IMR-90 (cell line): ENCODE measurements around the gene NECTIN2.

Experiments used
- BHLHE40 ChIP-seq: fragments of 150-350 bp; IDR thresholded peaks from 2 replicates; pipeline ENCODE4 v1.6.1; 2016; ENCODE audit warnings: mild to moderate bottlenecking, low read depth, low read length
- CEBPB ChIP-seq: IDR thresholded peaks from 2 replicates; pipeline ENCODE4 v1.6.1; 2012; ENCODE audit warnings: low read depth, low read length, improper control_type of control experiment
- MAZ ChIP-seq: IDR thresholded peaks from 2 replicates; pipeline ENCODE4 v1.6.1; 2012; ENCODE audit warnings: low read depth, mild to moderate bottlenecking, low read length, improper control_type of control experiment, moderate library complexity, borderline replicate concordance
- POLR2A ChIP-seq: IDR thresholded peaks from 2 replicates; pipeline ENCODE4 v1.6.1; 2012; ENCODE audit warnings: mild to moderate bottlenecking, low read depth, low read length
- RCOR1 ChIP-seq: IDR thresholded peaks from 2 replicates; pipeline ENCODE4 v1.6.1; 2012; ENCODE audit warnings: mild to moderate bottlenecking, low read length, improper control_type of control experiment; ENCODE audit not compliant: insufficient replicate concordance
- RFX5 ChIP-seq: IDR thresholded peaks from 2 replicates; pipeline ENCODE4 v1.8.0; 2012; ENCODE audit warnings: low read depth, mild to moderate bottlenecking, low read length, moderate library complexity
- TF ChIP-seq, protein P1 (sequence below): conservative IDR thresholded peaks from 2 replicates; pipeline ENCODE4 v1.5.1; 2012; ENCODE audit warnings: mild to moderate bottlenecking, low read depth, low read length, improper control_type of control experiment
- TF ChIP-seq, protein P2 (sequence below): fragments of 150-350 bp; IDR thresholded peaks from 2 replicates; pipeline ENCODE4 v1.6.1; 2016; ENCODE audit warnings: low read depth, mild to moderate bottlenecking, low read length, moderate library complexity, borderline replicate concordance

DNA sequence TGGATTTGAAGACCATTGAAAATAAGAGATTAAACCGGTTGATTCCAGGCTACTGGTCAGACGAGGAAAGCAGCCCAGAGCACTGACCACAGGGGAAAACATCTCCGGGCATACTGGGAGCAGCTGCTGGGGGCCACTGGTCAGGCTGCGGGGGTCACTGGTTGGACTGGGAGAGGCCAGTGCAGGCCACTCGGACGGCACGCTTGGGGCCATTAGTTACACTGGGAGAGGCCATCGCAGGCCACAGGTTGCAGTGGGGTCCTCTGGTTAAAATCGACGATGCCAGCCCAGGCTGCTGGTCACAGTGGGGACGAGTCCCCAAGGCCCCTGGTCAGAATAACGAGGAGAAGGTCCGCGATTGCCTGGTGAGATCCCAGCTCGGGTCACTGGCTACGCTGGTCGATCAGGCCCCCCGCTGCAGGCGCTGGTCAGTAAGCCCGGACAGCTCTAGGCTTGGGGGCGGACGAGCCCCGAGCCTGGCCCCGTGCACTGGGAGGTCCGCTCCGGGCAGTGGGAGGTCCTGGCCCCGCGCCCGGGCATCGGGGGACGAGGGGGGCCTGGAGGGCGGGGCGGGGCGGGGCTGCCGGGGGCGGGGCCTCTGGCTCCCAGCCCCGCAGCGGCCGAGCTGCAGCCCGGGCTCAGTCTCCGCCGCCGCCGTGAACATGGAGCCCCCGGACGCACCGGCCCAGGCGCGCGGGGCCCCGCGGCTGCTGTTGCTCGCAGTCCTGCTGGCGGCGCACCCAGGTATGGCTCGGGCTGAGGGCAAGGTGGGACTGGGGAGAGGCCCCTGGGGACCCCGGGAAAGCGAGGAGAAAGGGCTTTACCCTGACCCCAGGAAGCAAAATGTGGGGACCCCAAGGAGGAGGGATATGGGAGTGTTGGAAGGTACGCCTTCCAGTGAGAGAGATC, 37.4 kb upstream of the NECTIN2 start, which contains the start of gene BCAM:
- TF ChIP-seq RCOR1 (no peak), RFX5 (no peak), POLR2A (no peak), BHLHE40 (no peak), CEBPB (no peak), MAZ (no peak)
- TF ChIP-seq, protein P1, sequence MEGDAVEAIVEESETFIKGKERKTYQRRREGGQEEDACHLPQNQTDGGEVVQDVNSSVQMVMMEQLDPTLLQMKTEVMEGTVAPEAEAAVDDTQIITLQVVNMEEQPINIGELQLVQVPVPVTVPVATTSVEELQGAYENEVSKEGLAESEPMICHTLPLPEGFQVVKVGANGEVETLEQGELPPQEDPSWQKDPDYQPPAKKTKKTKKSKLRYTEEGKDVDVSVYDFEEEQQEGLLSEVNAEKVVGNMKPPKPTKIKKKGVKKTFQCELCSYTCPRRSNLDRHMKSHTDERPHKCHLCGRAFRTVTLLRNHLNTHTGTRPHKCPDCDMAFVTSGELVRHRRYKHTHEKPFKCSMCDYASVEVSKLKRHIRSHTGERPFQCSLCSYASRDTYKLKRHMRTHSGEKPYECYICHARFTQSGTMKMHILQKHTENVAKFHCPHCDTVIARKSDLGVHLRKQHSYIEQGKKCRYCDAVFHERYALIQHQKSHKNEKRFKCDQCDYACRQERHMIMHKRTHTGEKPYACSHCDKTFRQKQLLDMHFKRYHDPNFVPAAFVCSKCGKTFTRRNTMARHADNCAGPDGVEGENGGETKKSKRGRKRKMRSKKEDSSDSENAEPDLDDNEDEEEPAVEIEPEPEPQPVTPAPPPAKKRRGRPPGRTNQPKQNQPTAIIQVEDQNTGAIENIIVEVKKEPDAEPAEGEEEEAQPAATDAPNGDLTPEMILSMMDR: no peak
- TF ChIP-seq, protein P2, sequence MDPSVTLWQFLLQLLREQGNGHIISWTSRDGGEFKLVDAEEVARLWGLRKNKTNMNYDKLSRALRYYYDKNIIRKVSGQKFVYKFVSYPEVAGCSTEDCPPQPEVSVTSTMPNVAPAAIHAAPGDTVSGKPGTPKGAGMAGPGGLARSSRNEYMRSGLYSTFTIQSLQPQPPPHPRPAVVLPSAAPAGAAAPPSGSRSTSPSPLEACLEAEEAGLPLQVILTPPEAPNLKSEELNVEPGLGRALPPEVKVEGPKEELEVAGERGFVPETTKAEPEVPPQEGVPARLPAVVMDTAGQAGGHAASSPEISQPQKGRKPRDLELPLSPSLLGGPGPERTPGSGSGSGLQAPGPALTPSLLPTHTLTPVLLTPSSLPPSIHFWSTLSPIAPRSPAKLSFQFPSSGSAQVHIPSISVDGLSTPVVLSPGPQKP: no peak
